ENCODE data around the gene PAK4.

The PAK4 gene

DNA sequence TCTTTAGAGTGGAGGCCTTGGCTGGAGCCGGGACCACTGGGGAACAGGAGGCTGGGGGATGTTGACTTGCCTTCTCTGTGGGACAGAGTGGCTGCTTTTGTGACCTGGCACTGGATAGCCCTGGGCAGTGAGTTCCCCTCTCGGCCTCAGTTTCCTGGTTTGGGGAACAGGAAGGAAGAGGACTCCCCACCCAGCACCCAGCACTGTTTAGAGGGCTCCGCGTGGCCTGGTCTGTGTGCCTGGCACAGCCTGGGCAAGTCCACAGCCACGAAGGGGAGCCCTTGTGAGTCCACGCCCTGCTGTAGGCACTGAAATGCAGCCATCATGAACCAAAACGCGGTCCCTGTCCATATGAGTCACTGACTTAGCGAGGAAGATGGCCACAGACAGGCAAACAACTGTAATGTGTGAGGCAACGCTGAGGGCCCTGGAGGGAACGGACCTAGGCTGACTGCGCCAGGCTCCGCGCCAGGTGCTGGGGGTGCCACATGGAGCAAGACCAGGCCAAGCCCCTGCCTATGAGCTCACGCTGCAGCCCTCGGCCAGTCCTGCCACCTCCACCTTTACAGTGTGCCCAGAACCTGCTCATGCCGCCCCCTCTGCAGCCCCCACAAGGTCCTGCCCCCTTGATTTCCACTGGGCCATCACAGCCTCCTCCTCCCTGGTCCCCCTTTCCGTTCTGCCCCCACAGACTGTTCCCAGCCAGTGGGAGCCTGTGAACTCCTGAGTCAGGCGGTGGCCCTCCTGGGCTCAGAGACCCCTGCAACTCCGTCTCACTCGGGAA is 35.5 kb downstream of the PAK4 start:
- in situ Hi-C loops (cut with MboI; ENCODE audit: low sequenced_read_pairs), result no loop called here

DNA sequence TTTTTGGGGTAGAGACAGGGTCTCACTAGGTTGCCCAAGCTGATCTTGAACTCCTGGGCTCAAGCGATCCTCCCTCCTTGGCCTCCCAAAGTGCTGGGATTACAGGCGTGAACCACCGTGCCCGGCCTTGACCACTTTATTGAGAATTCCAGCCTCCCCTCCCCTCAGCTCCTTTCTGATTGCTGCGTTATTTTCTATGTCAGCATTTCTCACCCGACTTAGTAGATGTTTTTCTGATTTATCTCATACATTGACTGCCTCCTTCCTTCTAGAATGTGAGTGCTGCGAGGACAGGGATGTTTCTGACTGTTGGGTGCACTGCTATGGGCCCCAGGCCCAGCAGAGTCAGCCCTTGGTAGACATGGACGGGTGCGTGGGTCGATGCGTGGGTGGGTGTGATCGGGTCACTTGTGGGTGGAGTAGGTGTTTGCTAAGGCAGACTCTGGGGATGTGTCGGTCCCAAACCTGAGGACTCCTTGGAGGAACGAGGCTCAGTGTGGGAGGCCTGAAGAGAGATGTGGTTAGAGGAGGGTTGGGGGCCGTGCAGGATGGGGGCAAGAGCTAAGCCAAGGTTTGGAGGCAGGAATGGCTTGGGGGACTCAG is 37.0 kb downstream of the PAK4 start:
- in situ Hi-C loops (cut with MboI; ENCODE audit: low sequenced_read_pairs), result no loop called here

DNA sequence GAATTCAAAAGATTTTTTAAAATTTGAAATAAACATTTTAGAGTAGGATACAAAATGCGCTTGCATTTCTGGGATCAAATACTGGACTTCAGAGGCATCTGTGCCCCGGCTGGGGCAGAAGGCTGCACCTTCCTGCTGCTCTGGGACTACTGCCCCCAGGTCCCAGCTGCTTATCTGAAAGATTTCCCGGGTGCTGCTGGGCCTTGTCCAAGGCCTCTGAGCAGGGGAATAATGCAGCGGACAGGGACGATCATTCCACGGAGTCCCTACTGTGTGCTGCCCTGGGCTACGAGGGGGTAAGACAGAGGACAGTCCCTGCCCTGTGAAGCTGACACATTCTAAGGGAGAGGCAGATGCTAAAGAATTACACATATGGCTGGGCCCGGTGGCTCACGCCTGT is 38.0 kb downstream of the PAK4 start:
- in situ Hi-C loops (cut with MboI; ENCODE audit: low sequenced_read_pairs), result no loop called here

DNA sequence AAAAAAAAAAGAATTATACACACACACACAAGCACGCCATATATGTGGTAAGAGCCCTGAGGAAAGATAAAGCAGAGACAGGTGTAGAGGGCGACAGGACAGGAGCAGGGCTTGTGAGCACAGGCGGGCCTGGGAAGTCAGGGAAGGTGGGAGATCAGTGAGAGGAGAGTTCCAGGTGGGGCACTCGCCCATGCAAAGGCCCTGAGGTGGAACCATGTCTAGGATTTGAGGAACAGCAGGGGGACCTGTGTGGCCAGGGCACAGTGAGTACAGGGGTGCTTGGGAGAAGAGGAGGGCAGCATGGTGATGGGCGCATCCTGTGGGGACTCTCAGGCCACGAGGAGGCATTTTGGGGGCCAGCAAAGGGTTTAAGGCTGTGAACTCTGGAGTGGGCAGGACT is 38.7 kb downstream of the PAK4 start:
- in situ Hi-C loops (cut with MboI; ENCODE audit: low sequenced_read_pairs), result no loop called here

DNA sequence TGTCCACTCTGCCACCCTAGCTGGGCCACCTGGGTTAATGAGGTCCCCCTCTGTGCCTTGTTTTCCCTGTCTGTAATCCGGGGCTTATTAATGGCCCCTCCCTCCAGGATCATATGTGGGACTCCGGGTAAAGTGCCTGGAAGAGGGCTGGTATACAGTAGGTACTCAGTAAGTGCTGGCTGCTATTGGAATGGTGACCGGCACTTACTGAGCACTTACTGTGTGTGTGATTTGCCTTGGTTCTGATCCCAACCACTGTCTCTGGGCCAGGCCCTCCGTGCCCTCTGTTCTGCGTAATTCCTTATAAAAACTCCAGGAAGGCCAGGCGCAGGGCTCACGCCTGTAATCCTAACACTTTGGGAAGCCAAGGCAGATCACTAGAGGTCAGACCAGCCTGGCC is 40.3 kb downstream of the PAK4 start:
- in situ Hi-C loops (cut with MboI; ENCODE audit: low sequenced_read_pairs), result no loop called here

DNA sequence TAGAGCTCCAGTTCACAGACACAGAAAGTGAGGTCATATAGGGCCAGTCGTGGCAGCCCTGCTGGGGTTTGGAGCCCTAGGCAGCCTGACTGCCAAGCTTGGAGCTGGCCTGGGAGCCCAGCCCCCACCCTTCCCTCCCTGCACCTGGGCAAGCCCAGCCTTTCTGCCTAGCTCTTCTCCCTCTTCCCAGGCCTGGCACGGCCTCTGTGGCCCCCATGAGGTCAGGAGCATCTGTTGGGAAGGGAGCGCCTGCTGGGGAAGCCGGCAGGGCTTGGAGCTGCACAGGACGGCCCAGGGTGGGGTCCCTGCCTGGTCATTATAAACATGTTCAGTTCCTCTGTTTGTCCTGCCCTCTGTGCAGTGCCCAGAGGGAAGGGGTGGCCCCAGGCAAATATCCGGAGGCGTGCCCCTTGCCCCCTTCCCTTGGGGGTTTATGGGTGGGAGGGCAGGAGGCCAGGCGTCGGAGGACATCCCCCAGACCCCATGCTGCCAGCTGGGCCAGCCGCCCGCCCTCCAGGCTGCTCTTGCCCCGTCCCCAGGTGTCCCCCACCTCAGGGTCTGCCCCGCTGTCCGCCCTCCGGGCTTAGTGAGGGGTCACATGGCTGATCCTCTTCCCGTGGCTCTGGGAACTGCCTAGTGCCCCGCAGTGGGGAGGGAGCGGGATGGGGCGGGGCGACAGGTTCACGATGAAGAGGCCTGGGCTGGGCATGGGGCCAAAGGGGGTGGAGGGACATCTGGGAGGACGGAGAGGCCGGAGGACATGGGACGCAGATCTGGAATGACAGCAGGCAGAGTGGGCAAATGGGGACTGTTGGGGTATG is 41.2 kb downstream of the PAK4 start:
- in situ Hi-C loops (cut with MboI; ENCODE audit: low sequenced_read_pairs), result no loop called here

DNA sequence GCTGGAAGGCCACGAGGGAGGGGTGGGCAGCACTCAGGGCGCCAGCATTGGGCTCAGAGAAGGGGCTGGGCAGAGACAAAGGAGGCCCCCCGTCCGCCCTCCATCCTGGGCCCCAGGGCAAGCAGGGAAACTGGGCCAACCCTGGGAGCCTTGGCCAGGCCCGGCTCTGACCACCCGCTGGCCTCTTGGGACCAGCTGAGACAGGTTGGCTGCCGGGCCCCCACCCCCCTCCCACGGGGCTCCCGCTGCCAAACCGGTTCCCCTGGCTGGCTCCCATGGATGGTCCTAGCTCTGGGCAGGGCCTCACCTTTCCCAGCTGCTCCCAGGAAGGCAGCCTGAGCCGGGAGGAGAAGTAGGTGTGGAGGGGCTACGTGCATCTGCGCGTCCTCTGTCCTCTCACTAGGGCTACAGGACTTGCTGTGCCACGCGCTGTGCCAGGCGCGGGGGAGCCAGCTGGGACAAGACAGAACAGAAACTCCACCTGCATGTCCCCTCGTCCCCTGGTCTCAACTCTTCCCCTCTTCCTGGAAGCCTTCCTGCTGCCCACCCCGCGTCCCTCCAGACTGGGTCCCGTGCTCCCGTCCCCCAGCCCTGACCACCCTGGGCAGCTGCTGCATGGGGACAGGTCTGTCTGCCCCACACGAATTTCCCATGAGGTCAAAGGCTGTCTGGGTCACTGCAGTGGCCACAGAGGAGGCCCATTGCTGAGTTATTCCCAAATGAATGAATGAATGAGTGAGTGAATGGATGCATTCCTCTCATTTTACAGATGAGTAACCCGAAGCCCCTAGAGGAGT is 42.1 kb downstream of the PAK4 start:
- in situ Hi-C loops (cut with MboI; ENCODE audit: low sequenced_read_pairs), result no loop called here

DNA sequence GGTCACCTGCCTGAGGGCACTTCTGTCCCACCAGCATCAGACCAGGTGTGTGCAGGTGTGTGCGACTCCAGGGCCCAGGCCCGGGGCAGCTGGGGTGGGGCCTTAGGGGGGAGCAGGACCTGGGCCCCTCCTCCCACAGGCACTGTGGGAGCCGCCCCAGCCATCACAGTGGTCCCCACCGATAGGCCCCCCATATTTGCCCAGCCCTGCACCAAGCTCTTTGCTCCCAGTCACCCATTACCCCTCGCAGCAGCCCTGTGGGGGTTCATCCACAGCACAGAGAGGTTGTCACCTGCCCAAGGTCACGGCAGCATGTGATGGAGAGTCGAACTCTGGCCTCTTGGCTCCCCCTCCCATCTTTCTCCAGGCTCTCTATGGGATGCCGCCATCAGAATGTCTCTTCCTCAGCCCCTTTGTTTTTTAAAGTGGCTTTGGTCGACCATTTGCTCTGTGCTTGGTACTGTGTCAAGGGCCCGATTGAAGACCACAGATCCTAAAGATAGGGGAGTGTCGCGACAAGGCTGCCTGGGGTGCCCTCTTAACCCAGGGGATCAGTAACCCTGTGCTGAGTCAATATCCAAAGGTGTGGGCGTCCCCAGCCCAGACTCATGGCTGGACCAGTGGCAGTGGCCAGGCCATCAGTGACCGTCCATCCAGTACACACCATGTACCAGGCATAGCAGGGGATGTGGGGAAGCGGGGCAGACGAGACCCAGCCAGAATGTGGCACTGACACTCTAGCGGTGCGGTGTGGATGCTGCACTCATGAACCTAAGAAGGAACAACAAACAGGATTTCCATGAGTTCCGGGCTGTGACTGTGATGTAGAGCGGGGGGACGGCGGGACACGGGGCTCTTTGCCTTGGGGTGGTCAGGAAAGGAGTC is 42.9 kb downstream of the PAK4 start:
- in situ Hi-C loops (cut with MboI; ENCODE audit: low sequenced_read_pairs), result no loop called here

DNA sequence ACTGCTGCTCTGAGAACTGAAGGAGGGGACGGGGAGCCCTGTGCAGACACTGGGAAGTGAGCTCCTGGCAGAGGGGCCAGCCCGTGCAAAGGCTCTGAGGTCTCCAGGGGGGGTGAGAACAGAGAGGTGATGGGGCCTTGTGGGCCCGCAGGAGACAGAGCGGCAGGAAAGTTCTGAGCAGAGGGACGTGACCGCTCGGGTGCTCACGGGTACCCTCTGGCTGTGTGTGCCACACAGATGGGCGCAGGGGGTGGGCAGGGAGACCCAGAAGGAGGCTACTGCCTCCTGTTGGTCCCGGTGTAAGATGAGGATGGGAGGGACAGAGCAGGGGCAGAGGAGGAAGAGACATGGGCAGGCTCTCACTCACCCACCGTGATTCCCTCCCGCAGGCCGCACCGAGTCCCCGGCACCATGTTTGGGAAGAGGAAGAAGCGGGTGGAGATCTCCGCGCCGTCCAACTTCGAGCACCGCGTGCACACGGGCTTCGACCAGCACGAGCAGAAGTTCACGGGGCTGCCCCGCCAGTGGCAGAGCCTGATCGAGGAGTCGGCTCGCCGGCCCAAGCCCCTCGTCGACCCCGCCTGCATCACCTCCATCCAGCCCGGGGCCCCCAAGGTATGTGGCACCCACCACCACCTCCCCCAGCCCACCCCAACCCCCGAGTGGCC is 43.7 kb downstream of the PAK4 start:
- in situ Hi-C loops (cut with MboI; ENCODE audit: low sequenced_read_pairs), result no loop called here

DNA sequence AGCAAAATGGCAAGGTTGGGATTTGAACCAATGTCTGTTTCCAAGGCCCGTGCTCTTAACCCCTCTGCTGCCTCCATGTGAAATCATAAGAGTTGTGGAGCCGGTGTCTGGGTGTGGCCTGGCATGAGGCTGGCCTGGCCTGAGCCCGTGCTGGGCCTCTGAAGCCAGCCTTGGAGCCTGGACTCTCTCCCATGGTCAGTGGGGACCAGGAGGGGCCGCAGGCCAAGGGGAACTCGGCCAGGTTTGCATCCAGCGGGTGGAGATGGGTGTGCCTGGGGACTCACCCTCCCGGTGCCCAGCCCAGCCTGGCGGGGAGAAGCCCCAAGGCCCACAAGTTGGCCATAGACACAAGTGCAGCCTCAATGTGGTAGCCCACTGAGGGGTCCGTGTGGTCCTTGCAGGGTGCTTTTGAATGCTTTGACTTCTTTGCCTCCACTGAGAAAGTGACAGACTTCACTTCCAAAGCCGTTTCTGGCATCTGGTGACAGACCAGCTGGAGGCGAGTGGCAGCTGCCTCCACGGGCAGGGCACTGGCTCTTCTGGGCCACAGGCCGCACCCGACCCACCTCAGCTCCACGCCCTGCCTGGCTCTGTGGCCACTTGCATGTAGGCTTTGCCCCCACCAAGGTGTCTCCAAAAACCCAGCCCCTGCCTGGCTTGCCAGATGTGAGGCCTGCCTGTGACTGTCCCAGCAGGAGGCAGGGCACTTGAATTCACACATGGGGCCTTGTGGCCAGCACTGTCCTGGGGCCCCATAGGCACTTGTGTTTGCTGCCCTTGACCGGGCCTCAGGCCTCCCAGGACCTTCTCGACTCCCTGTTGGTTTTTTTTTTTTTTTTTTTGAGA is 45.0 kb downstream of the PAK4 start:
- in situ Hi-C loops (cut with MboI; ENCODE audit: low sequenced_read_pairs), result no loop called here

DNA sequence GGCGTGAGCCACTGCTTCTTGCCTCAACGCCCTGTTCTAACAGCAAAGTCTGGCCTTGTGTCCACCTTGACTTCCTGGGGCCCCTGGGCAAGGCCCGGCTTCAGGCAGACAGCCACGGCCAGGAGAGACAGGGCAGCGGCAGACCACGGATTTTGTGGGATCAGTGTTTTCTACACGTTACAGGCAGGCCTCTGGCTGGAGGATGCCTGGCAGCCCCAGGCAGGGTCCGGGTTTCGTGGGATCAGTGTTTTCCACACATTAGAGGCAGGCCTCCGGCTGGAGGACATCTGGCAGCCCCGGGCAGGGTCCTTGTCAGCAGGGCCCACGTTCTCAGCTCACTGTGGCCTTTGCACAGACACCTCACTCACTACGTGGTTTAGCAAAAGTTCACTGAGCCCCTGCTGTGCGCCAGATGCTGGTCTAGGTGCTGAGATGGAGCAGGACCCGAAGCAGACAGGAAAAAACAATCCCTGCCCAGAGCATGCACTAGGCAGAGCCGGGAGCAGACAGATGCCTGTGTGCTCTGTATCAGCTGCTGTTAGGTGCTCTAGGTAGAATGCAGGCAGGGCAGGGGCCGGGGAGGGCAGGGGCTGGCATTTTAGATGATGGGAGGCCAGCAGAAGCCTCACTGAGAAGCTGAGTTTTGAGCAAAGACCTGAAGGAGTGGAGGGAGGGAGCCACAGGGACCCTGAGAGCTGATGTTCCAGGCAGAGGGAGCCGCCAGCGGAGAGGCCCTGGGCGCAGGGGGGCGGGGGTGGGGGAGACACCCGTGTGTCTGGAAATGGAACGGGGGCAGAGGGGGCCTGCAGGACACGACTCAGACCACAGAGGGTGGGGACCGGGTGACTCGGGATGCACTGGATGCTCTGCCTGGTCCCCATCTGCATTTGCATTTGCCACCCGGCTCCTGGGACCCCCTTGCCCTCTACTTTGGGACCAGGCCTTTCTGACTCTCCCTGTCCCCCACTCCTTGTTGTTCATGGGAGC is 46.2 kb downstream of the PAK4 start:
- in situ Hi-C loops (cut with MboI; ENCODE audit: low sequenced_read_pairs), result no loop called here

DNA sequence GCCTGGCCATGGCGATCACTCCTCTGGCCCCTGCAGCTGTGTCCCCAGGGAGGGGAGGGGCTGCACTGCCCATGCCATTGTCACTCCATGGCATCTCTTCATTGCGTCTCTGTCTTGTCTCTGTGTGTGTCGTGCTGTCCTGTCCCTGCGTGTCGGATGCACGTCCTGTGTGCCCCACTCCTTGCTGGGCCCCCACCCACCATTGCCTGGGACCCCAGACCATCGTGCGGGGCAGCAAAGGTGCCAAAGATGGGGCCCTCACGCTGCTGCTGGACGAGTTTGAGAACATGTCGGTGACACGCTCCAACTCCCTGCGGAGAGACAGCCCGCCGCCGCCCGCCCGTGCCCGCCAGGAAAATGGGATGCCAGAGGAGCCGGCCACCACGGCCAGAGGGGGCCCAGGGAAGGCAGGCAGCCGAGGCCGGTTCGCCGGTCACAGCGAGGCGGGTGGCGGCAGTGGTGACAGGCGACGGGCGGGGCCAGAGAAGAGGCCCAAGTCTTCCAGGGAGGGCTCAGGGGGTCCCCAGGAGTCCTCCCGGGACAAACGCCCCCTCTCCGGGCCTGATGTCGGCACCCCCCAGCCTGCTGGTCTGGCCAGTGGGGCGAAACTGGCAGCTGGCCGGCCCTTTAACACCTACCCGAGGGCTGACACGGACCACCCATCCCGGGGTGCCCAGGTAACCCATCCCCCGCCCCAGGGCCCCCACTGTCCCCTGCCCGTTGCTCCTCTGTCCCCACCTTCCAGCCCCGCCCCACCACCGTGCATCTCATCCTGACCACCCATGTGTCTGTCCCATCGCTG is 47.3 kb downstream of the PAK4 start:
- in situ Hi-C loops (cut with MboI; ENCODE audit: low sequenced_read_pairs), result no loop called here

DNA sequence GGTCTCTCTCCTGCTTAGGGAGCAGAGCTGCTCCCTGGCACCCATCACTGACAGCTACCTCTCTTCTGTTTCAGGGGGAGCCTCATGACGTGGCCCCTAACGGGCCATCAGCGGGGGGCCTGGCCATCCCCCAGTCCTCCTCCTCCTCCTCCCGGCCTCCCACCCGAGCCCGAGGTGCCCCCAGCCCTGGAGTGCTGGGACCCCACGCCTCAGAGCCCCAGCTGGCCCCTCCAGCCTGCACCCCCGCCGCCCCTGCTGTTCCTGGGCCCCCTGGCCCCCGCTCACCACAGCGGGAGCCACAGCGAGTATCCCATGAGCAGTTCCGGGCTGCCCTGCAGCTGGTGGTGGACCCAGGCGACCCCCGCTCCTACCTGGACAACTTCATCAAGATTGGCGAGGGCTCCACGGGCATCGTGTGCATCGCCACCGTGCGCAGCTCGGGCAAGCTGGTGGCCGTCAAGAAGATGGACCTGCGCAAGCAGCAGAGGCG is 48.0 kb downstream of the PAK4 start:
- in situ Hi-C loops (cut with MboI; ENCODE audit: low sequenced_read_pairs), result no loop called here

DNA sequence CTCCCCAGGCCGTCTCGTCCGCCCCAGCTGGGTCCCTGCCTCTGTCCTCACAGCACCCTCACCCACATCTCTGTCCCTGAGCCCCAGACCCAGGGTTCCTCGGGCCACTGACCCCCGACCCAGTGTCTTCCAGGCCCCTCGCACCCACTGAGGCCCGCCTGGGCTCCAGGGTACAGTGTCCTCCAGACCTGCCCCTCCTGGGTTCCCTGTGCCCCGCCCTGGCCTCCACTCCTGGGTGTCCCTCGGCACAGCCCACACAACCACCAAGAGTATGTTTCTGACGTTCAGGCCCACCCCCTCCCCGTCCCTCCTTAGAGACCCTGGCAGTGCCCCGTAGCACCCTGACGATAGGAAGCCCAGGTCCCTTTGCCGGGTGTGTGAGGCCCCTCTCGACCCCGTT is 48.6 kb downstream of the PAK4 start:
- in situ Hi-C loops (cut with MboI; ENCODE audit: low sequenced_read_pairs), result no loop called here

DNA sequence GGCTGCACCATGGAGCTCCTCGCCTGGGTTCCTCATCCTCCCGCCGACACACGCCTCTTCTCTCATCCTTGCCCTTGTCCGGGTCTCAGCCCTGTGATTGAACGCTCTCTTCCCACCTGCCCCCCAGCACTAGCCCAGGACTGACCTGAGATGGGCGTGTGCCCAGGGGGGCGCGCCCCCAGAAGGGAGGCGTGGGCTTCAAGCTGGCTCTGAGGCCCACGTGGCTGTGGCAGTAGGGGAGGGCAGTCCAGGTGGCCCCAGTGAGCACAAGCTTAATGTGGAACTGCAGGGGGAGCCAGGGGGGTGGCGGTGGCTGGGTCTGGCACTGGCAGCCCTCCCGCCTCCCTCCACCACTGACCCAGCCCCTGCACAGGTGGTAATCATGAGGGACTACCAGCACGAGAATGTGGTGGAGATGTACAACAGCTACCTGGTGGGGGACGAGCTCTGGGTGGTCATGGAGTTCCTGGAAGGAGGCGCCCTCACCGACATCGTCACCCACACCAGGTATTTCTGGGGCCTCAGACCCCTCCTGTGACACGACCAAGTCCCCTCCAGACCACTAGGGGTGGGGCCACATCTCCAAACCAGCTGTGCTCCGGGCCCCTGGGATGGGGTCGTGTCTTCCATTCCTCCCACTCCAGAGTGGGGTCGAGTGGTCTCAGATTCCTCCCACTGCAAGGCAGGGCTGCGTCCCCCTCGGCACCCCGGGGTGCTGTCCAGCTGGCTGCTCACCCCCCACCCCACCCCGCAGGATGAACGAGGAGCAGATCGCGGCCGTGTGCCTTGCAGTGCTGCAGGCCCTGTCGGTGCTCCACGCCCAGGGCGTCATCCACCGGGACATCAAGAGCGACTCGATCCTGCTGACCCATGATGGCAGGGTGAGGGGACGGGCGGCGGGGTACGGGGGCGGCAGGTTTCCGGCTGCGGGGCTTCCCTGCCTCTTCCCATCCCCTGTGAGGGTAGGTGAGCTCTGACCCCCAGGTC is 49.3 kb downstream of the PAK4 start:
- in situ Hi-C loops (cut with MboI; ENCODE audit: low sequenced_read_pairs), result no loop called here
